GM18508 (cell line): ENCODE results near the gene EDA.

Experiments
- ATAC-seq: cut with Tn5 transposase; IDR thresholded peaks from one replicate; pipeline ENCODE4 v1.9.1; 2021; ENCODE audit warnings: moderate number of reproducible peaks; ENCODE audit not compliant: insufficient read depth, unreplicated experiment

Gene EDA

DNA sequence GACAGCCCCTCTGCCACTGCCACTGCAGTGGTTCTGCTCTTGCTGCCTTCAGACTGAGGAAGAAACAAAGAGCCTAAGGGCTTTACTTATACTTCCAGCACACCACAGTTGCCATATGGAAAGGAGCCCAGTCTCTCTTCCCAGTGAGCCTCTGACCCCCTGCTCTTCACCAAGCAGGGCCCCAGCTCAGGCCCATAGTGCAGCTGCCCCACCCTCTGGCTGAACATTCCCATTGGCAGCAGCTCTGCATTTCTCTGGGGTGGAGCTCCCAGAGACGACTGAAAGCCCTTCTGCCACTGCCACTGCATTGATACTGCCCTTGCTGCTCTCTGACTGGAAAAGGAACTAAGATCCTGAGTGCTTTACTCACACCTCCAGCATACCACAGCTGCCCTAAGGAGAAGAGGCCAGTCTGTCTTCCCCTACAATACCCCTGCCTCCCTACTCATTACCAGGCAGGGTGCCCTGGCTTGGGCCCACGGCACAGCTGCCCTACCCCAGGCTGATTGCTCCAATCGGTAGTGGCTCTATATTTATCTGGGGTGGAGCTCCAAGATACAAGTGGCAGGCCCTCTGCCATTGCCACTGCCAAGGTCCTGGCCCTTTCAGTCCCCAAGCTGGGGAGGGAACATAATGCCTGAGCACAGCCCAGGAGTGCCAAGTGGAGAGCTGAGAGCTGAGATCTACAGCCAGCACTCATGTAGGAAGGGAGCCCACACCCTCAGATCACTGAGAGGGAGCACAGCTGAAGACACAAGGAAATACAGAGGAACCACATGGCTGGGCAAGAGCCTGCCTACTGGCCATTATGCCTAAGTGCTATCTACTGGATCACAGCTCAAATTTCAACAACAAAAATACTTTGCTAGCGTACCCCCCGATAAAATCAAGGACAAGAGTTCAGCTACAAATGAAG, 397.8 kb downstream of the EDA start:
- no peak for ATAC-seq

DNA sequence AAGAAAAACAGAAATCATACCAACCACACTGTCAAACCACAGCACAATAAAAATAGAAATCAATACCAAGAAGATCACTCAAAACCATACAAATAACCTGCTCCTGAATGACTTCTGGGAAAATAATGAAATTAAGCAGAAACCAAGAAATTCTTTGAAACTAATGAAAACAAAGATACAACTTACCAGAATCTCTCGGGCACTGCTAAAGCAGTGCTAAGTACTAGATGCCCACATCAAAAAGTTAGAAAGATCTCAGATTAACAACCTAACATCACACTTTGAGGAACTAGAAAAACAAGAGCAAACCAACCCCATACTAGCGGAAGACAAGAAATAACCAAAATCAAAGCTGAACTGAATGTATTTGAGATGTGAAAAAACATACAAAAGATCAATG, 400.6 kb downstream of the EDA start:
- ATAC-seq, result no peak

DNA sequence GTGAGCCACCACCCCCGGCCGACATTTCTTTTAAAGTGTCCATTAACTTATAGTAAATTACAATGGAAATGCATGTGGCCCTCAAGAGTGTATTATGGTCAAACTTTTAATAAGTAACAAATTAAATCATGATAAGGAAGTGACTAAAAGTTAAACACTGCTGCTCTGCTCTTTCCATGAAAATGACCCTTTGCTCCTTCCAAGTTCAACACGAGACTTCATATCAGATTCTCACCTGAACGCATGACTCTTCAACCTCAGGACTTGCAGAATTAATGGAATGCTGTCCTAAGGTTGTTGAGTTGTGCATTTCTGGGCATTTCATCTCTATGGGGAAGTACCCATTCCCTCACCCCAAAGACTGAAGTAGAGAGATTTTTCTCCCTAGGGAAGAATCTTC, 406.7 kb downstream of the EDA start:
- ATAC-seq, result no peak

DNA sequence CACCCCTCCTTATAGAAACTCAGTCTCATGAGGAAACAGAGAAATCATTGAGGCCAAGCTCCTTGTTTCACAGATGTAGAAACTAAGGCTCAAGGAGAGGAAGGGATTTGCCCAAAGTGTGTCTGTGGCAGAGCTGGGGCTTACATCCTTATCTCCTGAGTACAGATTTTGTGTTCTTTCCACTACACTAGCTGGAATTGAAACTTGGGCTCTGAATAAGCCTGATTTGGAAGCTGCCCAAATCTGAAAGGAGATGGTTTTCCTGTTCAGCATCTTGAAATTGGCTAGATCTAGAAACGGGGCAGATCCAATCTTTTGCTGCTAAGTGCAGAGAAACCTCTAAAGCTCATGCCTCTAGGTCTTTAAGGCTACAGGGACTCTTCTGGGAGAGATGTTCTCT, 409.6 kb downstream of the EDA start:
- ATAC-seq, result no peak

DNA sequence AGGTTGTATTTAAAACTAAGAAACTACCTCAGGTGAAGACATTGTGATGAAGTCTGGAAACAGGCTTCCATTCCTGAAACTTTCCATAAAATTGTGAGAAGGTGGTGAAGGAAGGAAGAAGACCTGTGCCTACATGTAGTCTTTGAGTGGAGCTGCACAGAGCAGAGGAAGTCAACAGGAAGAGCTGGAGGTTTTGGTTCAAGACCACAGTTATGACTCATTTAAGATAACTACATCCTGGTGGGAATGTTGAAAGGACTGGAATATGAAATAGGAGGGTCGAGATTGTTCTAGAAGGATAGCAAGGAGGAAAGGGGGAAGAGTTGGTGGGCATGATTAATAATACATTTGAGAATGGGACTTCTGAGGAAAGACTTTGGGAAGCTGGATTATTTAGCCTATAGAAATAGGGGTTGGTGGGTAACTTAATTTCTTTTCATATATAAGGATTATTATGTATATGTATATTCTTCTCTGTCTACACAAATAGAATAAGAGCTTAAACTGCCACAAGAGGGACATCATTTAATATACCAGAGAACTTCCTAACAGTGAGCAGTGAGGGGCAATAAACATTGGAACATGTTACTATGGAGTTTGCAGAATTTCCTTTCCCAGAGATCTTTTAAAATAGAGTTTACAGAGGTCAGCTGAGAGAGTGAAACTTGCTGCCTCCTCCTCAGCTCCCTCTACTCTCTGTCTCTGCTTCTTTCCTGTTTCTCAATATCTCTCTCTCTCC, 410.4 kb downstream of the EDA start:
- no peak for ATAC-seq

DNA sequence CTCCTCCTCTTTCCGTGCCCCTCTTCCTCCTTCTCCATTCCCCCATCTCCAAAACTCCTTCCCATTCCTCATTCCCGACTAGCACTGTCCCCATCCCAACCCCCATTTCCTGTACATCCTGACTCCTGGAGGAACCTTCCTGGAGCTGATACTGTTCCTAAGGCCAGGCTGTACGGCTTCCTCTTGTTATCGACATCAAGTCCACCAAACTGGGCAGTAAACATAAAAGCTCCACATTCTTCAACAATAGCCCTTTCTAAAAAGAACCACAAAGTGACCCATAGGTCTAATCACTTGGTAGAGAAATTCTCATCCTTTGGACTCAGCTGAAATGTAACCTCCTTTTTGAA, 410.9 kb downstream of the EDA start:
- ATAC-seq, result no peak

DNA sequence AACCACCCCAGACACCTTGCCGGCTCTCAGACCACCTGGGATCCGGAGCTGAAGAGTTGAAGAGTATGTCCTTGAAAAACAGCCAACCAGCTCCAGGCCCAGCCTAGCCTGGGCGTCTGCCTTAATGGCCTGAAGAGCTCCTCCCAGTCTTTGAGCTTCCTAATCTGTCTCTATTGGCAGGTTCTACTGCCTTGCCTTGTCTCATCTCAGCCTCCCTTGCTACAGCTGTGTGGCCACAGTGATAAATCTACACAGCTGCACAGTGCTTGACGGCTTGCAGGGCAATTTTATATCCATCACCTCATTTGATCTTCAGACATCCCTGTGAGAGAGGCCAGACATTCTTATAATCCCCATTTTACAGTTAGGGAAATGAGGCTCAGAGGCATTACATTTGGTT, 413.9 kb downstream of the EDA start:
- ATAC-seq, result no peak

DNA sequence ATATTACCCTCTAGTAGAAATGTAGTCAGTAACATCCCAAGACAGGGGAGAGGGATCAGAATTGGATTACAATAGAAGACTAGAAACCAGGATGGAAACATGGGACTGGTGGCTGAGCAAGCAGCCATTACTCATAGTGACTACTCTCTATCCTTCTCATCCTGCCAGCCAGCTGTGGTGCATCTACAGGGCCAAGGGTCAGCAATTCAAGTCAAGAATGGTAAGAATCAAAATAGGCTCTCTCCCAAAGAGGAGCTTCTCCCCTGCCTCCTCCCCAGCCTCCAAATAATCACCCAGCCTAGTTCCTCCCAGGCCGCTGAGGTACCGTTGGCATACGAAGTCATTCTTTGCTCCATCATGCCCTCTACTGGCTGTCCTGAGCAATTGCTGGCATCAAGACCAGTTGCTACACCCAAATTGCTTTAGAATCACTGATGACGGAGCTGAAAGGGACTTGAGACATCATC, 414.4 kb downstream of the EDA start:
- no peak for ATAC-seq

DNA sequence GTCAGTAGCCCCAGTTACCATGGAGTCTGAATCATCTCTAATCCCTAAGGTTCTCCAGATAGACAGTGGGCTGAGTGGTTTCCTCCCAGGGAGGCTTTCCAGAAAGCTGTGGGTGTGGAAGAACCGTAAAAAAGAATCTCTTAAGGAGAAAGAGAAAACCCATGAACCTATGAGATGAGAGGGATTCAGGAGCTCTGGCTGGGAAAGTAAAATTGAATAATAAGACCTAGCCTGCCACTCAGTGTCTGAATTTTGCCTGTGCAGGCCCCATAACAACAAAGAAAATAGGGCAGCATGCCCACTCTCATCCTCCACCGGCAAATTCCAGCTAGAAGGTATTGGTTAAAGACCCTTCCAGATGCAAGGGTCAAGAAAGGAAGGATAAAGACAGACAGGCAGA, 416.9 kb downstream of the EDA start:
- ATAC-seq, result no peak

DNA sequence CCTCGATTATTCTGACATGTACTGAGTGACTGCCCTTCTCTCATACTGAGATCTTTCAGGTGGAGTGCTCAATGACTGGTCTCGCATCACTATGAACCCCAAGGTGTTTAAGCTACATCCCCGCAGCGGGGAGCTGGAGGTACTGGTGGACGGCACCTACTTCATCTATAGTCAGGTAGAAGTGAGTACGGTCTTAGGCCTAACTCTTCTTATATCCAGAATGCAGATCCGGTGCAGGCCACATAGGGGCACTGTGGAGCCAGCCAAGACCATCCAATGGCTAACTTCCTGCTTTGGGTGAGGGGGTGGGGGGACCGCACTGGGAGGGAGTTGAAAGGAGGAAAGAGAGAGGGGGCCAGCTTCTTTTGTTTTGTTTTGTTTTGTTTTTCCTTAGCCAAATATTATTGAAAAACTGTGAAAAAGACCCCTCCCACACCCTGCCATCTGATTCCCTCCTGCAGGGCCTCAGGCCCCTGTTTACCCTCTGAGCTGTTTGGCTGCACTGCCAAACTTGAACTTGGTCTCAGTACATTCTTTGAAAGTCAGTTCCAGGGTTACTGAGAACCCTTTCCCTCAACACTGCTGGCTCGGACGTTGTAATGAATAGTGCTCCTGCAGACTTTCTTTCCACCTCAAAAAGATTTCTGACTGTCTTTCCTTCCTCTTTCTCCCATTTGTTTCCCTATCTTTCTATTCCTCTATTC, 417.6 kb downstream of the EDA start:
- ATAC-seq, result peak; percentile 51

DNA sequence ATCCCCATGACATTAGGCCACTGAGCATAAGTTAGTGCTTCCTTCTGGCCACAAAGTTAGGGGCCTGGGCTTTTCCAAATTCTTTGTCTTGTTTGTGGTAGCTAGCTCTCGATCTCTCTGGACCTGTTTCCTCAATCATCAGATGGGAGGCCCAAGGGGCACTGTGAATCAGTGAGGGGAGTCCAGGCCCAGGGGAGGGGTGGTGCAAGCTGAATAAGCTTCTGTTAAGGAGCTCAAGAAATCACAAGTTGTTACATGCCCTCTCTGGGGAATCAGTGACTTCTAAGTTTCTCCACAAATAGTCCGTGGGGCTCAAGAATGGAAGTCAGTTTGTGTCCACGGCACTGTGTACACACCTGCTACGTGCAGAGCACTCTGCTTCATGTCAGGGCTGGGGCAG, 418.7 kb downstream of the EDA start:
- ATAC-seq, result no peak

DNA sequence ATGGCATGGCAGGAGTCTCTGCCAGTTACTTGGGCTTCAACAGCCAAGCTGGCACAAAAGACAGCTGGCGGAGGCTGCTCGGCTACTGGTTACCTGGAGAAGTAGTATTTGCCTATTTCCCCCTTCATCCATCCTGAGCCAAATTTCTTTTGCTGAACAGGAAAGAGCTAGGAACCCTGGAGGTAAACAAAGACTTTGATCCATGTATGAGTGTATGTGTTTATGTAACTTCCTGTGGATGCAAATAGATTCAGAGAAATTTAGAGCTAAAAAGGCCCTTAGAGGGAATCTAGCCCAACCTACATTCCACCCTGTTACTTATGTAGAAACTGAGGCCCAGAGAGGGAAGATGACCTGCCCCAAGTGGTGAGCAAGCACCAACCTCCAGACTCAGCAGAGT, 422.6 kb downstream of the EDA start:
- no peak for ATAC-seq

DNA sequence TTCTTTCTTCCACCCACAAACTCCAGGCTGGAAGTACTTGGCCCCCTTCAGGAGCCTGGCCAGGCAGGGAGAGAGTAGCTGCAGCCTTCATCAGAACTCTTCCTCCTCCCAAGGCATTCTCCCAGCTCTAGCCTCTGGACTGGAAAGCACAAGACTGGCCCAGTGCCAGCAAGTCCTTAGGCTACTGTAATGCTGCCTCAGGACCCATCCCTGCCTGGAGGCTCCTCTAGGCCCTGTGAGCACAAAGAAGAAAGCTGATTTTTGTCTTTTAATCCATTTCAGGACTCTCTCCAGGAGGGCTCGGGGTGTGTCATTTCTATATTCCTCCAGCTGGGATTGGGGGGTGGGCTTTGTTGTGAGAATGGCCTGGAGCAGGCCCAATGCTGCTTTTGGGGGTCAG, 423.0 kb downstream of the EDA start:
- ATAC-seq, result no peak

DNA sequence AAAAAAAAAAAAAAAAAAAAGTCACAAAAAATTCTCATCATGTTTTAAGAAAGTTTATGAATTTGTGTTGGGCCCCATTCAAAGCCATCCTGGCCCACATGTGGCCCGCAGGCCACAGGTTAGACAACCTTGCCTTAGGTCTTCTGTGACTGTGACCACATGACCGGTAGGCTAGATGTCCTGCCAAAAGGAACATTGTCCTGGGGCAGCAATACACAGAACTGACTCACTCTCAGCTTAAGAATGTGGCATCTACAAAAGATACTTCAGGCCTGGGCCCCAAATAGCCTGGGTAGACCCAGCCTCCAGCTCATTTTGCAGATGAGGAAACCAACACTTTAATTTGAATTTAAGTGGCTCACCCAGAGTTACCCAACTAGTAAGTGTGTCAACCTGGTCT, 423.8 kb downstream of the EDA start:
- no peak for ATAC-seq

DNA sequence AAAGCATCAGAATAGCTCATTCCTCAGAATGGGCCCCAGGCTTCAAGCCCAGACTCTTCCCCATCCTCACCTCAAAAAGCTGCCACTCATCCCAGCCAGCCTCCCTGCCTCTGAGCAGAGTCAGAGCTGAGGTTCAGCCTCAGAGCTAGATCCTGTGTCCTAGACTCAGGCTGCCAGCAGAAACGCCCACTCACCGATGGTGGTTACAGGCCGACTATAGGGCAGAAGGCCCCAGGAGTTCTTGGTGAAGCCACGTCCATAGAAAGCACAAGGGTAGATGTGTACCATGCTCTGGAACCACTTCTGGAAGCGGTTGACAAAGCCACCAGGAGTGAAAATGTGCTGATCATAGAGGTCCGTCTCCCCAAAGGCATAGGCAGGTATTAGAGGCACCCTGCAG, 426.1 kb downstream of the EDA start:
- ATAC-seq, result no peak

DNA sequence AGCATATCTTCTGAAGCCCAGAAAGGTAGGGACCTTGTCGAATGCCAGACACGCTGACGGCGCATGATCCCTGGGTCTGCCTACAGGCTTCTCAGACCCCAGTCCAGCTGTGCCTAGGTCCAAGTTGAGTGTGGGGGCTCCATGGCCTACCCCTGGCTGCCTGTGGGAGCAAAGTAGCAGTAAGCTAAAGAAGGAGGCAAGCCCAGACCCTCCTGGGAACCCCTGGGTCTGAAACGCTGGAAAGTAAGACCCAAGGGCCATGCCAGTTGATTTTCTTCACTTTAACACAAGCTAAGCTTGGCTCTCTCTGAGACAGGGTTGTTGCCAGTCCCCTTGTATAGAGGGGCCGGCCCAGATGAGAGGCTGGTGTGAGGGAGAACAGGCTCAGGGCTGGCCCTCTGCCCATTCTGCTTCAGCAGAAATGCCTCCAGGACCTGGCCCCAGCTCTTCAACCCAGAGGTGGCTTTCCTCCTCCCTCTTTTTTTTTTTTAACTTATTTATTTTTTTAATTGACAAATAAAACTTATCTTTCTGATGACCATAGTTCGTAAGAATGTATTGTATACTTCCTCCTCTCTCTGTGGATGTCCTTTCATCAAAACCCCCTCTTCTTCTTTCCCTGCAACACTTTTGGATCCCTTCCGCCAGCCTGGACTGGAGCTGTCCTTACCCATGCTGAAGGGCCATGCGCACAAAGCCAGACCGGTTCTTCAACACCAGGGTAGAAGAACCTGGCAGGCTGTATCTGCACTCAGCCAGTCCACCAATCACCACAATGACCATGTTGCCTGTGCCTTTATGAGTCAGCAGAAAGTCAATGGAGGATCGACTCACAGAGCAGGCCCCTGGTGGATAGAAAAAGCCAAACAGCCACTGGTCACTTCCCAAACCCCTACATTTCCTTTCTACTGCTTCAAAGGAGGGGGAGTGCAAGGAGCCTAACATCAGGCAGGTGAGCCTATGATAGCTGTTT, 426.8 kb downstream of the EDA start:
- no peak for ATAC-seq

DNA sequence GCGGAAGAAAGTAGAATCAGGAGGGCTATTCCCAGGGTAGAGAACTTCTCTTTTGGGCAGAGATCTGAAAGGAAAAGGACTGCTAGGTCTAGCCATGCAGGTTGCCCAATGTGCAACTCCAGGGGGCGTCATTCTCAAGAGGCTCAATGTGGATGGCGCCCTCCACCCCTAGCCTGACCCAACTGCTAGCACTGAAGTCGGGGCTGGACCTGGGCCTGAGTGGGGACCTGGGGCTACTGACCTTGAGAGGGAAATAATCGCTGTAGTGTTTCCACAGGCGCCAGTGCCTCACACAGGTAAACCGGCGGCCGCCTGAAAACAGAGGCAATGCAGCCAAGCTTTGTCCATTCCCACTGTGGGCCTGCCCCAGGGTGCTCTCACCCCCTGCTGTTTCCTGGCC, 427.8 kb downstream of the EDA start:
- no peak for ATAC-seq

DNA sequence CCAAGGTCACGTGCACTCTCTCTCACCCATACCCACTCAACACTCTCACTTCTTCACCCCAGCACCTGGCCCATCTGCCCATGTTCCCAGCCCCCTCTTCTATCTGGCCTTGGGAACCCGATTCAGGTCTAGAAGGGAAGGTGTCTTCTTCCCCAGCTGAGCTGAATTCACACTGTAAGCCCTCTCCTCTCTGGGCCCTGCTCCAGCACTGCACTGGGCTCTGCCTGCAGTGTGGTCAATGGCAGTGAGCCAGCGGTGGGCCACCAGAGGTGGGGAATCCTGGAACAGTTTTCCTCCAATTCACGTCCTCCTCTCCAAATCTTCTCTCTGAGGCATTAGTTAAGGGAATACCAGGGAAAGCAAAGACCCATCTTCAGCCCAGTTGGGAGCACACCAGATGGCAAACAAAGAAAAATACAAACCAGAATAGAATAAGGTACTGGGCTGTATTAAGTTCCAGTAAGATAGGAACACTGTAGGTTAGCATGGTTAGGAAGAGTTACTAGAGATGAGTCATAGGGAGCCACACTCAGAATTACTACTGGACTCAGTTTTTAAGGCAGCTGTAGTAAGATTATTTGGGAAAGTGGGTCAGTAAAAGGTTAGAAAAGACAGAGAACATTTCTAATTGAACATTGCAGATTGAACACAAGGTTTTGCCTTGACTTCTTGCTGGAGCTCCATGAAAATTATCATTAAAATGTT, 428.8 kb downstream of the EDA start:
- ATAC-seq, result no peak

DNA sequence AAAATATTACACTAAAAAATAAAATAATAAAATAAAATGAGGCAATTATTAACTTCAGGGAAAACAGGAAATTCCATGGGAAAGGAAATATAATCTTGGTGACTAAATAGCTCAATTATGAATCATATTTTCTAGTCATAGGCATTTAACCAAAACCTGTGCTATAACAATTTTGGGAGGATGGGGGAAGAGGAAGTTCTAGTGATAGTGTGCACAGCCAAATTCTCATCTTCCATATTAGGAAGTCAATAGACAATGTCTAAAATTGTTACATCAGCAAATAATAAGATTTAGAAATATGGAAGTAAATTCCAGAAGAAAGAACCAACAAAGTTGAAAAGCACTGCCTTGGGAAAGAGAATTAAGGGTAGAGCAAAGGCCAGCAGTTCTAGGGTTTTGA, 431.1 kb downstream of the EDA start:
- no peak for ATAC-seq
